BJ (cell line): Measurements from ENCODE around the gene SORCS2. TPM values are rescaled to one million over a fixed set of nuclear protein-coding genes. Genes with fewer than 3 reads are reported as not detected.

Source experiments
- CTCF ChIA-PET: fragments of 350-600 bp; formaldehyde crosslinking; extraction: SDS; loops from one replicate; lab custom pipeline; 2021; ENCODE audit warnings: antibody characterized with exemption, inconsistent platforms; lab: Yijun Ruan, JAX
- POLR2A ChIA-PET: fragments of 300-600 bp; sonication (Branson Sonifier 250); formaldehyde crosslinking; extraction: SDS; loops from one replicate; lab custom pipeline; 2021; ENCODE audit warnings: antibody characterized with exemption; lab: Charles Lee
- DNase-seq: peaks from one replicate; pipeline ENCODE4 v3.0.0-alpha.2; 2011; ENCODE audit warnings: low read depth
- H3K27me3 ChIP-seq: 2 replicates; pipeline ENCODE4 v1.6.0; 2011; ENCODE audit warnings: low read length; ENCODE audit not compliant: control insufficient read depth, insufficient read depth
- H3K36me3 ChIP-seq: 2 replicates; pipeline ENCODE4 v1.5.1; 2011; ENCODE audit warnings: low read length; ENCODE audit not compliant: control insufficient read depth, insufficient read depth
- H3K4me3 ChIP-seq: 2 replicates; pipeline ENCODE4 v1.5.1; 2011; ENCODE audit warnings: low read depth, mild to moderate bottlenecking, control low read depth, low read length
- CTCF ChIP-seq: IDR thresholded peaks from 2 replicates; pipeline ENCODE4 v1.5.1; 2011; ENCODE audit warnings: low read depth, mild to moderate bottlenecking, control low read depth, inconsistent platforms, low read length, moderate library complexity; ENCODE audit not compliant: insufficient read depth
- polyA plus RNA-seq: library from polyadenylated mRNA; depleted of rRNA; stranded (reverse); fragments of >200 nt; gene quantifications from 2 replicates; pipeline ENCODE4 v1.2.3, GENCODE V29; 2011

The SORCS2 gene
- polyA plus RNA-seq, 1 experiment = 0.63 TPM

DNA sequence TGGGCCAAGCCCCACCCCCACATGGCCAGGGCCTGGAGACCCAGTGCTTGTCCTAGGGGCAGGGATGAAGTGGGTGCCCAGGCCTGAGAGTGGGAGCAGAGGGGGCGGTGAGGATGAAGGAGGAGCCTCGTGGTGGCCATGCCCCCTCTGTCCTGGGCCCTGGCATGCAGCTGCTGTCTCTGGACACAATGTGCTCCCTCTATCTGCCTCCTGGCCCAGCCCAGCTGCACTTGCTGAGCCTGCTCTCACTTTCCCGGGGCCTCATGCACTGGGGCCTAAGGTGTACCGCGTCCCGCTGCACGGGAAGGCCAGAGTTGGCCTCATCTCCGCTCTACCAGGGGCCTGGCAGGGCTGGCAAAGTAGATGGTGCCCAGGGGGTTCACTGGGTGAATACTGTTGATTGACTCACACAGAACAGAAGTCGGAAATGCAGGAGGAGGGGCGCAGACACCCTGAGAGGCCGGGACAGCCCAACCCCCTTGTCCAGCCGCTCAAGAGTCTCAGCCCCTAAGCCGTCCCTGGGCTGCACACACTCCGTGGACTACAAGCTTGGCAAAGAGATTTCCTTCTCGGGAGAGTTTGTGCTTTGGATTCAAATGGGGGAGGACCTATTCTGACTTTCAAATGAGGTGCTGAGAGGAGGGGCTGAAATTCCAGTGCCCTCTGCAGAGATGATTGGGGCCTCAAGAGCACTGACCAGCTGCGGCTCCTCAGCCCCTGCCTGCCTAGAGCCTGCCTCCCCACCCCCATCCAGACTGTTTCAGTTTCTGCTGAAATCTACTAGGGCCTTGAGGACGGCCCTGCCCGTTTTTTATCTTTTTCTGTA lies 130.0 kb downstream of the SORCS2 start:
- Histone ChIP-seq H3K36me3 (no peaks in the 10 kb centered on the region), H3K4me3 (no peak overlapping the region), H3K27me3 (no peaks in the 10 kb centered on the region; the same call in none of the 2 replicates)
- DNase-seq = no peak
- CTCF ChIA-PET = interaction anchor here (0.9 kb wide), 1 partner anchor 13 kb away, joined by 6 read pairs; no protein-coding TSS in a partner anchor
- POLR2A ChIA-PET = interaction anchor here (0.7 kb wide), 1 partner anchor 616 kb away, joined by 4 read pairs; no protein-coding TSS in a partner anchor
- no peak for TF ChIP-seq CTCF

- no peaks in the 10 kb centered on the region for H3K36me3 ChIP-seq
- POLR2A ChIA-PET = interaction anchor here (0.7 kb wide), 1 partner anchor 617 kb away, joined by 4 read pairs; no protein-coding TSS in a partner anchor
- H3K27me3 ChIP-seq = peaks cover 1% of the 10 kb centered on the region
- no peak overlapping the region for H3K4me3 ChIP-seq
- CTCF ChIA-PET = interaction anchor here (0.9 kb wide), 1 partner anchor 12 kb away, joined by 6 read pairs; no protein-coding TSS in a partner anchor
- DNase-seq = no peak
- no peak for TF ChIP-seq CTCF
Measured at GRCh38 chr4:7323461-7323871, 131.1 kb downstream of the SORCS2 start.

DNA sequence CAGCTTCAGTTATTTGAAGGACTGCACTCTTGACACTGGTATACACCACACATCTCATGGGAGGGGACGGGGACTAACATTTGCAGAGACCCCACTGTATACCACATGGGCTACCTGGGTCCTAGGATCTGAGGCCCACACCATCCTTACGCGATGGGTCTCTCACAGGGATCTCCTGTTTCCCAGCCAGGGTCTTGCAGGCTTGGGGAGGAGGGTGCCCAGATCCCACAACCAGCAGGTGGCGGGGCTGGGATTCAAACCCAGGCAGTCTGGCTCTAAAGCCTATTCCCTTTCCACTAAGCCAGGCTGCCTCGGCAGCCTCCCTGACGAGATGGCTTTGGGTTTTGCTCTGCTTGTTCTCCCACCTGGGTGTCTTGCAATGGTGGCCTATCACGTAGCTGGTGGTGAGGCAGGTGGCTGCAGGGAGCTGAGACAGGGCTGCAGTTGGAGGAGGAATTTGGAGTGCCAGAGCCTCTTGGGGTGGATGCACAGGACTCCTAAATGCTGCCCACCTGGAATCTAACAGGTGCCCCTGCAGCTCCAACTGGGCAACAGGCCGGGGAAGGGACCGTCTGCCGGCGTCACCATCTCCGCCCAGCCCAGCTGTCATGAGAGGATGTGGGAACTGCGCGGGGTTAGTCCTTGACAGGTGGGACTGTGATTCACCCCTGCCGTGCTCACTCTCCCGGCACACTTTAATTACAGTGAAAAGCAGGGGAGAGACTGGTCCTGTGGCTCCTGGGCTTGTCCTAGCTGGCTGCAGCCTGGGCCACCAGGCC lies 131.7 kb downstream of the SORCS2 start:
- CTCF ChIA-PET = interaction anchor here (0.8 to 1.7 kb wide), 2 partner anchors 11 to 117 kb away, joined by 3 to 6 read pairs; no protein-coding TSS in a partner anchor
- H3K36me3 ChIP-seq = no peaks in the 10 kb centered on the region
- TF ChIP-seq CTCF = no peak
- H3K4me3 ChIP-seq = no peak overlapping the region
- DNase-seq = no peak
- H3K27me3 ChIP-seq = peaks cover 1% of the 10 kb centered on the region
- POLR2A ChIA-PET = no interaction called here

- ChIA-PET CTCF (interaction anchor here (0.8 to 1.7 kb wide), 2 partner anchors 11 to 117 kb away, joined by 3 to 6 read pairs; no protein-coding TSS in a partner anchor), POLR2A (no interaction called here)
- Histone ChIP-seq H3K27me3 (peaks cover 1% of the 10 kb centered on the region), H3K4me3 (no peak overlapping the region), H3K36me3 (no peaks in the 10 kb centered on the region)
- TF ChIP-seq CTCF = no peak
- no peak for DNase-seq
Measured at GRCh38 chr4:7324651-7325121, 132.3 kb downstream of the SORCS2 start.
